ENCODE measurements around the gene SEMA7A.

GRCh38 chr15:74385733-74386132 lies 48.0 kb downstream of the SEMA7A start:
- TF ChIP-seq, protein P1, sequence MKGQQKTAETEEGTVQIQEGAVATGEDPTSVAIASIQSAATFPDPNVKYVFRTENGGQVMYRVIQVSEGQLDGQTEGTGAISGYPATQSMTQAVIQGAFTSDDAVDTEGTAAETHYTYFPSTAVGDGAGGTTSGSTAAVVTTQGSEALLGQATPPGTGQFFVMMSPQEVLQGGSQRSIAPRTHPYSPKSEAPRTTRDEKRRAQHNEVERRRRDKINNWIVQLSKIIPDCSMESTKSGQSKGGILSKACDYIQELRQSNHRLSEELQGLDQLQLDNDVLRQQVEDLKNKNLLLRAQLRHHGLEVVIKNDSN (IDR thresholded peaks at IDR 0.05): no peak
- TF ChIP-seq TCF12 (IDR thresholded peaks at IDR 0.05; ENCODE audit: low read depth) (no peak), TEAD4 (IDR thresholded peaks at IDR 0.05) (no peak), TAF1 (IDR thresholded peaks at IDR 0.05; ENCODE audit: low read depth) (no peak), YY1 (IDR thresholded peaks at IDR 0.05; ENCODE audit: low read depth) (no peak), RAD21 (IDR thresholded peaks at IDR 0.05; ENCODE audit: low read depth) (no peak), CEBPB (IDR thresholded peaks at IDR 0.05) (no peak), MAX (IDR thresholded peaks at IDR 0.05) (no peak), CREB1 (IDR thresholded peaks at IDR 0.05; ENCODE audit: low read depth) (no peak)
- TF ChIP-seq, protein P2, sequence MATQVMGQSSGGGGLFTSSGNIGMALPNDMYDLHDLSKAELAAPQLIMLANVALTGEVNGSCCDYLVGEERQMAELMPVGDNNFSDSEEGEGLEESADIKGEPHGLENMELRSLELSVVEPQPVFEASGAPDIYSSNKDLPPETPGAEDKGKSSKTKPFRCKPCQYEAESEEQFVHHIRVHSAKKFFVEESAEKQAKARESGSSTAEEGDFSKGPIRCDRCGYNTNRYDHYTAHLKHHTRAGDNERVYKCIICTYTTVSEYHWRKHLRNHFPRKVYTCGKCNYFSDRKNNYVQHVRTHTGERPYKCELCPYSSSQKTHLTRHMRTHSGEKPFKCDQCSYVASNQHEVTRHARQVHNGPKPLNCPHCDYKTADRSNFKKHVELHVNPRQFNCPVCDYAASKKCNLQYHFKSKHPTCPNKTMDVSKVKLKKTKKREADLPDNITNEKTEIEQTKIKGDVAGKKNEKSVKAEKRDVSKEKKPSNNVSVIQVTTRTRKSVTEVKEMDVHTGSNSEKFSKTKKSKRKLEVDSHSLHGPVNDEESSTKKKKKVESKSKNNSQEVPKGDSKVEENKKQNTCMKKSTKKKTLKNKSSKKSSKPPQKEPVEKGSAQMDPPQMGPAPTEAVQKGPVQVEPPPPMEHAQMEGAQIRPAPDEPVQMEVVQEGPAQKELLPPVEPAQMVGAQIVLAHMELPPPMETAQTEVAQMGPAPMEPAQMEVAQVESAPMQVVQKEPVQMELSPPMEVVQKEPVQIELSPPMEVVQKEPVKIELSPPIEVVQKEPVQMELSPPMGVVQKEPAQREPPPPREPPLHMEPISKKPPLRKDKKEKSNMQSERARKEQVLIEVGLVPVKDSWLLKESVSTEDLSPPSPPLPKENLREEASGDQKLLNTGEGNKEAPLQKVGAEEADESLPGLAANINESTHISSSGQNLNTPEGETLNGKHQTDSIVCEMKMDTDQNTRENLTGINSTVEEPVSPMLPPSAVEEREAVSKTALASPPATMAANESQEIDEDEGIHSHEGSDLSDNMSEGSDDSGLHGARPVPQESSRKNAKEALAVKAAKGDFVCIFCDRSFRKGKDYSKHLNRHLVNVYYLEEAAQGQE (IDR thresholded peaks at IDR 0.05; ENCODE audit: low read depth): no peak

Data from Ishikawa (cell line).